Mammary epithelial cell (primary cell): ENCODE measurements around the gene COLQ.

Experiments used
- EZH2 ChIP-seq: IDR thresholded peaks from 2 replicates; pipeline ENCODE4 v1.6.1; 2012; ENCODE audit warnings: low read length, inconsistent platforms, borderline replicate concordance
- TF ChIP-seq, protein P1 (sequence below), 2 donors: IDR thresholded peaks in 1 of 2; conservative IDR thresholded peaks in 1 of 2; 2 replicates each; pipeline ENCODE4 v1.5.1; 2011 to 2012; ENCODE audit warnings: inconsistent platforms in 2 of 2, low read length in 2 of 2, mild to moderate bottlenecking in 2 of 2, control low read depth in 1 of 2, low read depth in 1 of 2; ENCODE audit not compliant: insufficient read depth in 1 of 2; ENCODE audit errors: extremely low read depth in 1 of 2

DNA sequence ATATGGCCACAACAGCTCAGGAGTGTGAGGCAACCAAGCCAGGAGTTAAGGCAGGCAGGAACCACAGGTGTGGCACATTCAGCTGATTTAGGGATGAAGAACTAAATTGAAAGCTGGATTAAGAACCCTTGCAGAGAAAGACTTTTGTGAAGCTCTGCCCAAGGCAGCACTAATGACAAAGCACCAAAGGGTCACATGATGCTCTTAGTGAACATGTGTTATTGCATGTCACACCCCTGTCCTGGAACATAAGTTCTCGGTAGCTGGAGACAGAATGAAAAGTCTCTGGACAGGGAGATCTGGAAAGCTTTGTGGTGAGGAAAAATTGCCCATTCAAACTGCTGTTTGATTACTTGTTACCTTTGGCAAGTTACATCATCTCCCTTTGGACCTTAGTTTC, 90.9 kb downstream of the COLQ start:
- TF ChIP-seq, protein P1, sequence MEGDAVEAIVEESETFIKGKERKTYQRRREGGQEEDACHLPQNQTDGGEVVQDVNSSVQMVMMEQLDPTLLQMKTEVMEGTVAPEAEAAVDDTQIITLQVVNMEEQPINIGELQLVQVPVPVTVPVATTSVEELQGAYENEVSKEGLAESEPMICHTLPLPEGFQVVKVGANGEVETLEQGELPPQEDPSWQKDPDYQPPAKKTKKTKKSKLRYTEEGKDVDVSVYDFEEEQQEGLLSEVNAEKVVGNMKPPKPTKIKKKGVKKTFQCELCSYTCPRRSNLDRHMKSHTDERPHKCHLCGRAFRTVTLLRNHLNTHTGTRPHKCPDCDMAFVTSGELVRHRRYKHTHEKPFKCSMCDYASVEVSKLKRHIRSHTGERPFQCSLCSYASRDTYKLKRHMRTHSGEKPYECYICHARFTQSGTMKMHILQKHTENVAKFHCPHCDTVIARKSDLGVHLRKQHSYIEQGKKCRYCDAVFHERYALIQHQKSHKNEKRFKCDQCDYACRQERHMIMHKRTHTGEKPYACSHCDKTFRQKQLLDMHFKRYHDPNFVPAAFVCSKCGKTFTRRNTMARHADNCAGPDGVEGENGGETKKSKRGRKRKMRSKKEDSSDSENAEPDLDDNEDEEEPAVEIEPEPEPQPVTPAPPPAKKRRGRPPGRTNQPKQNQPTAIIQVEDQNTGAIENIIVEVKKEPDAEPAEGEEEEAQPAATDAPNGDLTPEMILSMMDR (conservative IDR thresholded peaks at IDR 0.05 in 1 of 2, IDR thresholded peaks at IDR 0.05 in 1 of 2; ENCODE audit: extremely low read depth in 1 of 2, insufficient read depth in 1 of 2, low read depth in 1 of 2, low read length in 2 of 2), result no peak
- no peak for TF ChIP-seq EZH2
